ENCODE measurements around the gene CALCOCO1.

- TF ChIP-seq GATA3 (IDR thresholded peaks at IDR 0.05; ENCODE audit: low read depth, low read length): no peak
- TF ChIP-seq GATA2 (IDR thresholded peaks at IDR 0.05; ENCODE audit: low read depth, low read length): no peak
Measured at GRCh38 chr12:53709671-53710070, 17.6 kb downstream of the CALCOCO1 start.
